NCI-H524 treated with DMSO at 0.1 percent for 48 hours (cell line): Measurements from ENCODE around the gene MAP3K5.
"Not testable (repeated sequence)": the region's sequence is repeated elsewhere in the genome, so short reads cannot be mapped to it uniquely, and the experiment has no call there.

ENCODE experiments used
- DNase-seq: peaks from one replicate; lab custom pipeline; 2025; lab: John Stamatoyannopoulos, UW

Gene MAP3K5

GRCh38 chr6:136792410-136793262 lies at the start of gene MAP3K5:
Gene MAP3K5 (minus strand): TSS chr6:136792477. CDS start chr6:136792157, 320 bp downstream.
- peak; percentile 51 for DNase-seq

- no peak for DNase-seq
Observed at GRCh38 chr6:136840276-136841001, 48.2 kb upstream of the MAP3K5 start.

- DNase-seq: no peak
Observed at GRCh38 chr6:136831873-136832562, 39.7 kb upstream of the MAP3K5 start.

- no peak for DNase-seq
Observed at GRCh38 chr6:136826216-136826615, 33.9 kb upstream of the MAP3K5 start.

- DNase-seq: no peak
Observed at GRCh38 chr6:136823128-136823660, 30.9 kb upstream of the MAP3K5 start.

- DNase-seq: peak; percentile 67
Observed at GRCh38 chr6:136822376-136823127, 30.3 kb upstream of the MAP3K5 start, which contains the start of gene PEX7. Gene PEX7 (plus strand): TSS chr6:136822592. CDS start chr6:136822666, 74 bp downstream.

- no peak for DNase-seq
Observed at GRCh38 chr6:136822046-136822375, 29.7 kb upstream of the MAP3K5 start.

- no peak for DNase-seq
Observed at GRCh38 chr6:136820561-136820960, 28.3 kb upstream of the MAP3K5 start.

GRCh38 chr6:136816656-136817055 lies 24.4 kb upstream of the MAP3K5 start:
- DNase-seq: no peak

GRCh38 chr6:136815608-136816007 lies 23.3 kb upstream of the MAP3K5 start:
- DNase-seq: not testable (repeated sequence)

- no peak for DNase-seq
Observed at GRCh38 chr6:136812174-136812573, 19.9 kb upstream of the MAP3K5 start.

GRCh38 chr6:136811272-136811671 lies 19.0 kb upstream of the MAP3K5 start:
- no peak for DNase-seq

GRCh38 chr6:136809091-136809860 lies 17.0 kb upstream of the MAP3K5 start:
- DNase-seq: no peak

- no peak for DNase-seq
Observed at GRCh38 chr6:136803608-136804007, 11.3 kb upstream of the MAP3K5 start.

- no peak for DNase-seq
Observed at GRCh38 chr6:136801581-136801980, 9.3 kb upstream of the MAP3K5 start.

- no peak for DNase-seq
Observed at GRCh38 chr6:136798044-136798443, 5.8 kb upstream of the MAP3K5 start.

GRCh38 chr6:136795996-136796395 lies 3.7 kb upstream of the MAP3K5 start:
- no peak for DNase-seq

GRCh38 chr6:136795386-136795785 lies 3.1 kb upstream of the MAP3K5 start:
- DNase-seq: no peak

GRCh38 chr6:136793363-136793762 lies 1.1 kb upstream of the MAP3K5 start:
- DNase-seq: no peak

GRCh38 chr6:136792095-136792409 lies 225 bp downstream of the MAP3K5 start:
- DNase-seq: no peak
